Astrocyte (in vitro differentiated cells and primary cell): ENCODE results near the gene LRRC18. TPM values are rescaled to one million over a fixed set of nuclear protein-coding genes. Genes with fewer than 3 reads are reported as not detected.

Source experiments
- DNase-seq: peaks from one replicate; pipeline ENCODE4 v3.0.0-alpha.2; 2010; ENCODE audit warnings: low read depth
- FAIRE-seq: peaks from 2 replicates; lab custom pipeline; 2011; peaks lifted over from hg19 to GRCh38; lab: Jason Lieb, UNC
- H2AFZ ChIP-seq: 2 replicates; pipeline ENCODE4 v1.6.0; 2012; ENCODE audit warnings: low read depth, low read length, inconsistent platforms
- H3K27ac ChIP-seq: 2 replicates; pipeline ENCODE4 v1.5.1; 2011; ENCODE audit warnings: low read depth, low read length, inconsistent platforms
- H3K27me3 ChIP-seq: 2 replicates; pipeline ENCODE4 v1.6.0; 2011; ENCODE audit warnings: low read length, inconsistent platforms; ENCODE audit not compliant: insufficient read depth
- H3K36me3 ChIP-seq: 2 replicates; pipeline ENCODE4 v1.5.1; 2011; ENCODE audit warnings: low read length, inconsistent platforms; ENCODE audit not compliant: insufficient read depth
- H3K4me1 ChIP-seq: 2 replicates; pipeline ENCODE4 v1.5.1; 2011; ENCODE audit warnings: low read length, inconsistent platforms; ENCODE audit not compliant: insufficient read depth
- H3K4me2 ChIP-seq: 2 replicates; pipeline ENCODE4 v1.6.0; 2012; ENCODE audit warnings: low read length, inconsistent platforms
- H3K4me3 ChIP-seq: 2 replicates; pipeline ENCODE4 v1.5.1; 2011; ENCODE audit warnings: low read depth, mild to moderate bottlenecking, low read length, inconsistent platforms; ENCODE audit not compliant: insufficient read depth
- H3K79me2 ChIP-seq: 2 replicates; pipeline ENCODE4 v1.6.0; 2012; ENCODE audit warnings: mild to moderate bottlenecking, low read length, inconsistent platforms; ENCODE audit not compliant: insufficient read depth
- H3K9ac ChIP-seq: 2 replicates; pipeline ENCODE4 v1.6.0; 2012; ENCODE audit warnings: mild to moderate bottlenecking, low read length, inconsistent platforms
- H3K9me3 ChIP-seq: 2 replicates; pipeline ENCODE4 v1.5.1; 2012; ENCODE audit warnings: low read depth, mild to moderate bottlenecking, low read length, inconsistent platforms; ENCODE audit not compliant: insufficient read depth
- H4K20me1 ChIP-seq: 2 replicates; pipeline ENCODE4 v1.6.0; 2012; ENCODE audit warnings: low read length, inconsistent platforms; ENCODE audit not compliant: insufficient read depth
- H3K27ac Mint-ChIP-seq: one replicate; pipeline ENCODE4 v1.8.0; 2021; ENCODE audit warnings: mild to moderate bottlenecking, mixed read lengths; ENCODE audit not compliant: unreplicated experiment
- H3K27me3 Mint-ChIP-seq: one replicate; pipeline ENCODE4 v1.8.0; 2021; ENCODE audit warnings: low read depth, mixed read lengths; ENCODE audit not compliant: unreplicated experiment
- H3K36me3 Mint-ChIP-seq: one replicate; pipeline ENCODE4 v1.8.0; 2021; ENCODE audit warnings: low read depth, mixed read lengths; ENCODE audit not compliant: unreplicated experiment
- H3K4me1 Mint-ChIP-seq: one replicate; pipeline ENCODE4 v1.8.0; 2021; ENCODE audit warnings: low read depth, mixed read lengths; ENCODE audit not compliant: unreplicated experiment
- H3K4me3 Mint-ChIP-seq: one replicate; pipeline ENCODE4 v1.8.0; 2021; ENCODE audit warnings: mild to moderate bottlenecking, moderate library complexity, mixed read lengths; ENCODE audit not compliant: unreplicated experiment
- H3K9me3 Mint-ChIP-seq: one replicate; pipeline ENCODE4 v1.8.0; 2021; ENCODE audit warnings: mild to moderate bottlenecking, mixed read lengths; ENCODE audit not compliant: unreplicated experiment
- EZH2 ChIP-seq: IDR thresholded peaks from 2 replicates; pipeline ENCODE4 v1.6.1; 2012; ENCODE audit warnings: mild to moderate bottlenecking, low read length, inconsistent platforms; ENCODE audit not compliant: insufficient read depth
- total RNA-seq: library from RNA; stranded (reverse); gene quantifications from 2 replicates; pipeline ENCODE4 v1.2.1, GENCODE V29; 2021
- TF ChIP-seq, protein P1 (sequence below): IDR thresholded peaks from 2 replicates; pipeline ENCODE4 v1.5.1; 2011; ENCODE audit warnings: low read depth, mild to moderate bottlenecking, inconsistent platforms, low read length, moderate library complexity; ENCODE audit not compliant: insufficient read depth

The LRRC18 gene
- total RNA-seq, 1 donor from 2014 or later: not detected

DNA sequence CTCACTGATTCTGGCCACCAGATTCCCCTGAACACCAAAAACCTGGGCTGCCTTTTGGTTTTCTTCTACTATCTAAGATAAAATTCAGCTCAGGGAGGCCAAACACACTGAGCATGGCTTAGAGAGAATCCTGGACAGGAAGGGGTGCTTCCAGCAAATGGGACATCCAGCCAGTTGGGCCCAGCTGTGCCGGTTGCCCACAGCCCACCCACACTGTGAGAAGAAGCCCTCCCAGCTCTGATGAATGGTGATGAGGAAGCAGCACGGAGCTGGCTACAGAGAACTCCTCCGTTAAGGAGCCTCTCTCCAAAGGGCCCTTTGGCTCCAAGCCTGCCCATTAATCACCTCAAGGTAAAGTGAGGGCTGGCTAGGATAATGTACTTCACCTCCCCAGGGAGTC, 15.9 kb downstream of the LRRC18 start:
- H3K4me2 ChIP-seq: no peak overlapping the region
- H3K79me2 ChIP-seq: no peaks in the 10 kb centered on the region
- Mint-ChIP-seq H3K27ac (no peak overlapping the region), H3K27me3 (peaks cover 10% of the 10 kb centered on the region), H3K9me3 (no peaks in the 10 kb centered on the region), H3K4me1 (peaks cover 2% of the 10 kb centered on the region), H3K36me3 (no peaks in the 10 kb centered on the region), H3K4me3 (no peak overlapping the region)
- no peak overlapping the region for H3K27ac ChIP-seq
- no peak for TF ChIP-seq EZH2
- TF ChIP-seq, protein P1, sequence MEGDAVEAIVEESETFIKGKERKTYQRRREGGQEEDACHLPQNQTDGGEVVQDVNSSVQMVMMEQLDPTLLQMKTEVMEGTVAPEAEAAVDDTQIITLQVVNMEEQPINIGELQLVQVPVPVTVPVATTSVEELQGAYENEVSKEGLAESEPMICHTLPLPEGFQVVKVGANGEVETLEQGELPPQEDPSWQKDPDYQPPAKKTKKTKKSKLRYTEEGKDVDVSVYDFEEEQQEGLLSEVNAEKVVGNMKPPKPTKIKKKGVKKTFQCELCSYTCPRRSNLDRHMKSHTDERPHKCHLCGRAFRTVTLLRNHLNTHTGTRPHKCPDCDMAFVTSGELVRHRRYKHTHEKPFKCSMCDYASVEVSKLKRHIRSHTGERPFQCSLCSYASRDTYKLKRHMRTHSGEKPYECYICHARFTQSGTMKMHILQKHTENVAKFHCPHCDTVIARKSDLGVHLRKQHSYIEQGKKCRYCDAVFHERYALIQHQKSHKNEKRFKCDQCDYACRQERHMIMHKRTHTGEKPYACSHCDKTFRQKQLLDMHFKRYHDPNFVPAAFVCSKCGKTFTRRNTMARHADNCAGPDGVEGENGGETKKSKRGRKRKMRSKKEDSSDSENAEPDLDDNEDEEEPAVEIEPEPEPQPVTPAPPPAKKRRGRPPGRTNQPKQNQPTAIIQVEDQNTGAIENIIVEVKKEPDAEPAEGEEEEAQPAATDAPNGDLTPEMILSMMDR: no peak
- H3K9me3 ChIP-seq: no peaks in the 10 kb centered on the region
- H2AFZ ChIP-seq: no peak overlapping the region
- FAIRE-seq (no peak), DNase-seq (no peak)
- no peaks in the 10 kb centered on the region for H3K36me3 ChIP-seq
- H3K9ac ChIP-seq: no peak overlapping the region
- H3K27me3 ChIP-seq: no peaks in the 10 kb centered on the region
- H3K4me3 ChIP-seq: no peak overlapping the region
- H3K4me1 ChIP-seq: no peaks in the 10 kb centered on the region
- H4K20me1 ChIP-seq: no peaks in the 10 kb centered on the region

DNA sequence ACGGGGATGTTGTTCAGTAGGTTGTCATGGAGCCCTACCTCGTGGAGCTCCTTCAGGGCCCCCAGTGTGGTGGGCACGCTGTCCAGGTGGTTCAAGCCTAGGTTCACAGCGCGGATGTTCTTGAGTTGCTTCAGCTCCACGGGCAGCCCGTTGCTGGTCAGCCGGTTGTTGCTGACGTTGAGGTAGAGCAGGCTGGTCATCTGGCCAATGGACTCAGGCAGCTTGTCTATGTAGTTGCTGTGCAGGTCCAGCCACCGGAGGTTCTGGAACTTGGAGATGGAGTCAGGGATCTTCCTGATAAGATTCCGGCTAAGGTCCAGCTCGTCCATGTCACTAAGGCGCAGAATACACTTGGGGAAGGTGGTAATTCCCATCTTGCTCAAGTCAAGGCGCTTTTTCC, 26.0 kb downstream of the LRRC18 start:
- H3K4me3 Mint-ChIP-seq: no peak overlapping the region
- no peak overlapping the region for H3K27ac ChIP-seq
- no peak for DNase-seq

DNA sequence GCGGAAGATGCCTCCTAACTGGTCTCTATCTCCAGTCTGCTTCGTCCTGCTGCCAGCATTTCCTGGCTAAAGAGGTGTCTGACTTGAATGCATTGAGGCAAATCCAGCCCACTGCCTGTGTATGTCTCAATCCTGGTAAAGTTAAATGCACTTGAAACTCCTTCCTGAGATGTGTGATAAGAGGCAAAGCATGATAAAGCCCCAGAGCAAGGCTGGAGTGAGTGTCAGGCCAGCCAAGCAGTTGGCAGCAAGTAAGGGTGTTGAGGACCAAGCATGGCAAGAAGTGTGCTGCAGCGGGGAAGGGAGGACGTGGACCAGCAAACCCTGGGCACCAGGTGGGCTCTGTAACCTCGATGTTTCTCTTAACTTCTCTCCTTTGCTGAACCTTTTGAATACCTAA, 29.1 kb downstream of the LRRC18 start:
- Mint-ChIP-seq H3K9me3 (no peaks in the 10 kb centered on the region), H3K27ac (no peak overlapping the region), H3K27me3 (peaks cover 27% of the 10 kb centered on the region), H3K4me1 (no peaks in the 10 kb centered on the region), H3K4me3 (no peak overlapping the region), H3K36me3 (no peaks in the 10 kb centered on the region)
- TF ChIP-seq, protein P1: no peak
- no peak for TF ChIP-seq EZH2
- Histone ChIP-seq H3K4me1 (no peaks in the 10 kb centered on the region), H3K36me3 (no peaks in the 10 kb centered on the region), H3K9me3 (no peaks in the 10 kb centered on the region), H4K20me1 (no peaks in the 10 kb centered on the region), H3K27me3 (no peaks in the 10 kb centered on the region), H3K27ac (no peak overlapping the region), H3K9ac (no peak overlapping the region), H3K4me3 (no peak overlapping the region), H3K4me2 (no peak overlapping the region), H3K79me2 (no peaks in the 10 kb centered on the region), H2AFZ (no peak overlapping the region)
- FAIRE-seq (no peak), DNase-seq (no peak)

More for the DNA sequence above, 26.0 kb downstream of the LRRC18 start:
- no peaks in the 10 kb centered on the region for H3K4me1 ChIP-seq
- no peak overlapping the region for H2AFZ ChIP-seq
- Mint-ChIP-seq H3K27ac (no peak overlapping the region), H3K4me1 (no peaks in the 10 kb centered on the region), H3K36me3 (no peaks in the 10 kb centered on the region), H3K27me3 (peaks cover 20% of the 10 kb centered on the region), H3K9me3 (no peaks in the 10 kb centered on the region)
- no peak overlapping the region for H3K9ac ChIP-seq
- H3K4me3 ChIP-seq: no peak overlapping the region
- H3K27me3 ChIP-seq: no peaks in the 10 kb centered on the region
- H3K9me3 ChIP-seq: no peaks in the 10 kb centered on the region
- H3K4me2 ChIP-seq: no peak overlapping the region
- TF ChIP-seq, protein P1: no peak
- FAIRE-seq: no peak
- H4K20me1 ChIP-seq: no peaks in the 10 kb centered on the region
- no peaks in the 10 kb centered on the region for H3K36me3 ChIP-seq
- no peaks in the 10 kb centered on the region for H3K79me2 ChIP-seq
